NCI-H2196 treated with DMSO at 0.1 percent for 48 hours (cell line): Measurements from ENCODE around the gene VWA3B.
"Not testable (repeated sequence)": the region's sequence is repeated elsewhere in the genome, so short reads cannot be mapped to it uniquely, and the experiment has no call there.

Experiments used
- DNase-seq: peaks from one replicate; lab custom pipeline; 2025; ENCODE audit not compliant: unreplicated experiment; lab: John Stamatoyannopoulos, UW

VWA3B gene

DNA sequence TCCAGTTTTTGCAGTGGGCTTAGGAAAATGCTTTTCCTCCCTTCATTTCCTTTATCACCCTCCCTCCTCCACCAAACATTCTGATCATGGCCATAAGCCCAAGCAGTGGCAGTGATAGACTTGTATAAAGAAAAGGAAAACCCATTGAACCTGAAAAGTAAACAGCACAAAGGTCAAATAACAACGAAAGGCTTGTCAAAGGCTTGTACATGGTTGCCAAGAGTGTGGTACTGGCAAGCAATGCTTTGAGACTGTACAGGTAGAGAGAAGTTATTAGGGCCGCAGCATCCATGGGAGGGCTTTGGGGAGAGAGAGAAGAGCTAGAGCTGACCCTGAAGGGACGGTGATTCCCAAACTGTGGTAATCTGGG, 2.1 kb upstream of the VWA3B start:
- DNase-seq, result peak; percentile 29

DNA sequence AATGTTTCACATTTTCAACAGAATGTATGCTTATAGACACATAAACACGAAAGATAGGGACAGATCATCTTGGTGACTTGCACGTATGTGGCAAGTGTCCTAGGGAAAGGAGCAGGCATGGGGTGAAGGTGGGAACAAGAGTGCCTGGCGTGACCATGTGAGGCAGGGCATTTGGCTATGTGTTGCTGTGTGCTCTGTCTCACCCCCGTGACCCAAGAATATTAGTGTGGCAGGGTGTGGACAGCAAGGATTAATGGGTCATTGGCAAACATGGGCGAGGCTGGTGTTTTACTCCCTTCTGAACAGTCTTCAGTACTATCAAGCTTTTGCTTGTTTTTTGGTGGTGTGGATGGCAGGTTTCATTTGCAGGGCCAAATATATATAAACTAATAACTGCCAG, 1.3 kb upstream of the VWA3B start:
- no peak for DNase-seq

DNA sequence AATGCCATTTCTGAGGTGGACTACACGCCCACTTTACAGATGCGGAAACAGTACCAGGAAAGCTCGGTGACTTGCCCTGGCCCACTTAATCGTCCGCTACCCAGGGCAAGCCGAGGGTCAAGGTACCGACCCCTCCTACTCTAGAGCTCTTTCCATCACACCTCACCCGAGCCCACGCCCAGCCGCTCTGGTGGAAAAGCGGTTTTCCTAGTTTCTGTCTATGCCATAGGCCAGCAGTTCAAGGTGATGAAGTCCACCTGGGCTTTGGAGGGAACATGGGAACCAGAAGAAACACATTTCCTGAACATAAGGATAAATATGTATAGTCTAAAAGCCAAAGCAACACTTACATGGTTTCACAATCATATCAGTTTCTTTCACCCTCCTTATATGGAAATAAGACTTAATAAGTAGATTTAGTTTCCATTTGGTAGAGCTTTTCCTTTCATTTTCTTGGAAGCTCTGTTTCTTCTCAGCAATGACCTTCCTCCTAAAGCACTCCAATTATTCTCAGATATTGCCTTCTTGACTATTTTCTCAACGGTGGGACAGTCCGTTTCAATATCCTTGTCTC, 567 bp downstream of the VWA3B start:
- no peak for DNase-seq

DNA sequence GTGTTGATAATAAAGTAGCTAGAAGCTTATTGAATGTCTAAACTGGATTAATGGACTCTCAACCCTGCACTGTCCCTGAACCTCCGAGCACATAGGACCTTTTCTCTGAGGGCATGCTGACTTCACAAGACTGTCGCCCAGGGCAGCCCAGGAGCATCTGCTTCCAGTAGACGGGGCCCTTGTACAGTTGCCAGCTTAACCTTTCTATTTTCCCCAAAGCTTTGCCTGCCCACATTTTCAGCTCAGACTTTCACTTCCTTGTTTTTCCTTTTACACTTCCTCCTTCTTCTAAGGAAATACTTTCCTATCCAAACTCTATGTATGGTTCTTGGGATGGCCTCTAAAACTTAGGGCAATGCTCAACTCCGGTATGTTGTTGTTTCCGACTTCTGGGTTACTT, 1.3 kb downstream of the VWA3B start:
- DNase-seq, result no peak

DNA sequence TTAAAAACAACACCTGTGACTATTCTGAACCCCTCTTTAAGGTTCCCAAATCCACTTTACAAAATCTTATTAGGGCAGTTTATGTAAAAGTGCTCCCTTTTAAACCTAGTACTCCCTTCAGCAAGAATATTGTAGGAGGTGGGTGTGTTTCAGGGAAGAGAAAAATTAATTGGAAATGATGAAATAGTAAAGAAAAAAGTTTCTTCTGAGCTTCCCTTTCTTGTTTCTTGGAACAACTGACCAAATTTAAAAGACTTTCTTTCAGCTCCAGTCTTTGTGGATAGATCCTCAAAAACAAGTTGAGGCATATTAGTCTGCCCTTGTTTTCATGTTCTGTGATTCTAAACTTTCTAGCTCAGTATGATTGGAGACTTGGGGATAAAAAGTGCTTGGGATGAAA, 3.0 kb downstream of the VWA3B start:
- DNase-seq, result no peak

DNA sequence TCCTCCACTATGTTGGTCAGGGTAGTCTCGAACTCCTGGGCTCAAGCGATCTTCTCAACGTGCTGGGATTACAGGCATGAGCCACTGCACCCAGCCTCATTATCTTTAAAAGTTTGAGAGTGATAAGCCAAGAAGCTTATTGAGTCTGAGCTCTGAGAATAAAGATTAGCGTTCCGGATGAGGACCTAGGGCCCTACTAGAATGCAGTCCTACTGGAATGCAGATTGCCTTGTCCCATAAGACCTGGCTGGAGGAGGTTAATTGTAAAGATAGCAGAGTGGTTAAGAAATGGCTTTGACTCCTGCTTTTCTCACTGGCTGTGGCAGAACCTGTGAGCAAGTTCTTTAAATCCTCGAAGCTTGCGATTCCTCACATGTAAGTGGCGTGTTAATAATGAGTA, 4.0 kb downstream of the VWA3B start:
- no peak for DNase-seq

DNA sequence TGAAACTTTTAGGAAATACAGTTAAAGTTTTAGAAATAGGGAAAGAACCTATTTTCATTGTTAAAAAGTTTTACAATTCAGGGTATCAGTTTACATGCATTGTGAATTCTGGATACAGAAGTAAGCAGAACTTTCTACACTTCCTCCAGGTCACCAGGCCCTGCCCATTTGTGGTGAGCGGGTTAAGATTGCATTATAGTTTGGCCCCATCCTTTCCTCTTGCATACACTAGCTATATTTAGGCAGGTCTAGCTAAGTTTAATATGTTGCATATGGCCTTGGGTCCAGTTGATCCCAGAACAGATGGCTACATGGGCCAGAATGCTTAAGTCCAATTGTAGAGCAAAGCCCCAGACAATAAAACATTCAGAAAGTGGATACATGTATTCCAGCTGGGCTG, 4.8 kb downstream of the VWA3B start:
- no peak for DNase-seq

DNA sequence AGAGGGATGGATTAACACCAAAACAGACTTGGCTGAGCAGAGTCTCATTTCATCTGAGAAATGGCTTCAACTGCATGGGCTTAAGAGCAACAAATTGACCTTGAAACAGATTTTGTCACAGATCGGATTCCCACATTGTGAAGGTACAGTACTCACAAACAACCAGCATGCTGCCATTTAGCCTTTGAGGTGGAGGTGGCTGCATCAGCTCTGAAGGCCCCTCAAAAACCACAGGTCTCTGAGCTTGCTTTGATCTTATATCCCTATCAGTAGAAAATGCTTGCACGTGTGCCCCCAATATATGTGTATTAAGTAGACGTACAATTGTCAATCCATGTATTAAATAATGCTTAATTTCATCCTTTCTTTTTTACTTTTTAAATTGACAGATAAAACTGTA, 6.2 kb downstream of the VWA3B start:
- DNase-seq, result no peak

DNA sequence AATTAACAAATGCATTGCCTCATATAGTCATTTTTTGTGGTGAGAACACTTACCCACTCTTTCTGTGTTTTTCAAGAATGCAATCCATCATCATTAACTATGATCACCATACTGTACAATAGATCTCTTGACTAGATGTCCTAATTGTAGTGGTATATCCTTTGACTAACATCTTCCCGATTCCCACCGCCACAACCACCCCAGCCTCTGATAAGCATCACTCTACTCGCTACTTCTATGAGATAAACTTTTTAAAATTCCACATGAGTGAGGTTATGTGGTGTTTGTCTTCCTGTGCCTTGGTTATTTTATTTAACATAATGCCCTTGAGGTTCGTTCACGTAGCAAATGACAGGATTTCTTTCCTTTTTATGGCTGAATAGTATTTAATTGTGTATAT, 6.6 kb downstream of the VWA3B start:
- DNase-seq, result no peak

DNA sequence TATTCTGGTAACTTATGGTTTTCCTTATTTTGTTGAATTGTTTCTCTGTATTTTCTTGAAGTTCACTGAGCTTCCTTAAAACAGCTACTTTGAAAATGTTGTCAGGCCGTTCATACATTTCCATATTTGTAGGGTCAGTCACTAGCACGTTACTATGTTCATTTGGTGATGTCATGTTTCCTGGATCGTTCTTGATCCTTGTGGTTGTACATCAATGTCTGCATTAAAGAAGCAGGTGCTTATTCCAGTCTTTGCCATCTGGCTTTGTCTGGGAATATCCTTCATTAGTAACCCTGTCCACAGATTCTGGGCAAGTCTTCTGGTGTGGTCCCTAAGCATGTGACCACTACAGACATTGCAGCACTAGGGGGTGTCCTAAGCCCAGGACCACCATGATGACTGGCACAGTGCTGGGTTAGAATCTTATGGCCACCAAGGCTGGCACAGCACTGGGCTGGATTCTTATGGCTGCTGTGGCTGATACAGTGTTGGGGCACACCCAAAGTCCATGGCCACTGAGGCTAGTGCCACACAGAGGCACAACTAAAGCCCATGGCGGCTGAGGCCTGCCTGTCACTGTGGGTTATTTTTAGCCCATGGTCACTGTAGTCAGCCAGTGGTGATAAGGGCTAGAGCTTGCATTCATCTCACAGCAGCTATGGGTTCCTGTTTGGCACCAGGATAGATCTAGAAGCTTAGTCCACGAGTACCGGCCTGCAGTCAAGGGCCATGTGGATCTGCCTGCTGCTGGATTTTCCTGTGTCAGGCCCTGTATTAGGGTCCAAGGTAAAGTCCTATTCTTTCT, 13.2 kb downstream of the VWA3B start:
- DNase-seq, result no peak

DNA sequence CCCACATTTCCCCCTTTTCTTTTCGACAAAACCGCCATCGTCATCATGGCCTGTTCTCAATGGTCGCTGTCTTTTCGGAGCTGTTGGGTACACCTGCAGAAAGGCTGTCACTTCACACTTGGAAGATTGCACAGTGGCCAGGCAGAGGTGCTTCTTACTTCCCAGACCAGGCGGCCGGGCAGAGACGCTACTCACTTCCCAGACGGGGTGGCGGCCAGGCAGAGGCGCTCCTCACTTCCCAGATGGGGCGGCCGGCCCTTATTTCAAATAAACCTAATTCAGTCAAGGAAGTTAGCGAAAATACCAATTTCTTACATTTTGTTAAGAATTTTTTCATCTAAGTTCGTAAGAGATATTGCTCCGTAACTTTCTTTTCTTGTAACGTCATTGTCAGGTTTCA, 15.3 kb downstream of the VWA3B start:
- not testable (repeated sequence) for DNase-seq

DNA sequence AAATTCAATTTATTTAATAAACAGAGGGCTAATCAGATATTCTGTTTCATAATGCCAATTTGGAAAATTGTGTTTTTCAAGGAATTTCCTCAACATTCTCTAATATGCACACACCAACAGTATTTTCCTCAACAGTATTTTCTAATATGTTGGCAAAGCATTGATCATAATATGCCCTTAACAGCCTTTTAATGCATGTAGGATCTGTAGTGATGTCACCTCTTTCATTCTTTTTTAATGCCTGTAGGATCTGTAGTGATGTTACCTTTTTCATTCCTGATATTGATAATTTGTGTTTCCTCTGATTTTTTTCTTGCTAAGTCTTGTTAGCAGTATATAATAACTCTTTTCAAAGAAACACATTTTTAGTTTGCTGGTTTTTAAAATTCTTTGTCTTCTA, 15.9 kb downstream of the VWA3B start:
- no peak for DNase-seq

DNA sequence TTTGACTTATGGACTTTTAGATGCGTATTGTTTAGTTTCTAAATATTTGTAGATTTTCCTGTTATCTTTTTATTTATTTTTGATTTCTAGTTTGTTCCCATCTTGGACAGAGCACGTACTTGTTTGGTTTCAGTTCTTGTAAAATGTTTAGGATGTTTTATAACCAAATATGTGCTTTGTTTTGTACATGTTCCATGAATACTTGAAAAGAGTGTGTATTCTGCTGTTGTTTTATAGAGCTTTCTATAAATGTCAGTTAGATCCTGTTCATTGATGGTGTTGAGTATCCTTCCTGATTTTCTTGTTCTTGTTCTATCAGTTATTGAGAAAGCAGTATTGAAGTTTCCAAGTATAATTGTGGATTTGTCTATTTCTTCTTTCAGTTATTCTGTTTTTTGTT, 21.1 kb downstream of the VWA3B start:
- DNase-seq, result no peak

DNA sequence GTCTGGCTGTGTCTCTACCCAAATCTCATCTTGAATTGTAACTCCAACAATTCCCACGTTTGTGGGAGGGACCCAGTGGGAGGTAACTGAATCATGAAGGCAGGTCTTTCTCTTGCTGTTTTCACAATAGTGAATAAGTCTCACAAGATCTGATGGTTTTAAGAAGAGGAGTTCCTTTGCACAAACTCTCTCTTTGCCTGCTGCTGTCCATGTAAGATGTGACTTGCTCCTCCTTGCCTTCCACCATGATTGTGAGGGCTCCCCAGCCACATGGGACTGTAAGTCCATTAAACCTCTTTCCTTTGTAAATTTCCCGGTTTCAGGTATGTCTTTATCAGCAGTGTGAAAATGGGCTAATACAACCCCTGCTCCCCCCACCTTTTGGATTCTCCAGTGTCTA, 23.8 kb downstream of the VWA3B start:
- no peak for DNase-seq

DNA sequence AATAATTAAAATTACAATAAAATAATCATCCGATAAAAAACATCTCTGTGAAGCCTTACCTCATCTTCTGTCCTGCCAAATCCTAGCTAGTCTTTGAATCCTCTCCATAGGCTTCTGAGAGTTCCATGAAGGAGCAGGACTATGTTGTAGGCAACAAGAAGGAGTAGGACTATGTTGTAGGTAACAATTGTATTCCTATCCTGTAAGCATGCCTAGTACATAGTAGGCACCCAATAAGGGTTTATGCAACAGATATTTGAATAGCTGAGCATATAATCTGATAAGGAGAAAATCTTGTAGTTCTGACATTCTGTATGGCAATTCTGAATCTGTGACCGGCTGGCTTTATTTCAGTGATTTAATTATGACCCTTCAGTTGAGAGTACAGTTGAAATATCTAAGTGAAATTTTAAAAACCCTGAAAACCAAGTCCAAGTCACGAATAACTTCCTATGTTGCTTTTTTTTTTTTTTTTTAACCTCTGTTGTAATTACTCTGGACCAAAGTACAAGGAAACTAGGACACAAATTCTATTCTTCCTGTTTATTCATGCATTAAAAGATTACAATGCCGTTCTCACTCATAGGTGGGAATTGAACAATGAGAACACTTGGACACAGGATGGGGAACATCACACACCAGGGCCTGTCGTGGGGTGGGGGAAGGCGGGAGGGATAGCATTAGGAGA, 27.8 kb downstream of the VWA3B start:
- no peak for DNase-seq

DNA sequence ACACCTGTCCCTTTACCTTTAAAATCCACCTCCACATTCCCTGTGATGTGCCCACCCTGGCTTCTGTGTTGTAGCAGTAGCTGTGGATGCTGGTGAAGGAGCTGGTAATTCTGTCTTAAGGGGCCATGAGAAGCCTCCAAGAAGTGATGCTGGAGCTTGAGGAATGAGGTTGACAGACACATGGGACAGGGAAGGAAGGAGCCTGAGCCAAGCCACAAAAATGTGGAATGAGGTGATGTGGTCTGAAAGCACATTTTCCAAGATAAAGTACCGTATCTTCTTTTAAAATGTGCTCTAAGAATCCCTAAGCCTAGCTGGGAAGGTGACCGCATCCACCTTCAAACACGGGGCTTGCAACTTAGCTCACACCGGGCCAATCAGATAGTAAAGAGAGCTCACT, 31.2 kb downstream of the VWA3B start:
- DNase-seq, result no peak

DNA sequence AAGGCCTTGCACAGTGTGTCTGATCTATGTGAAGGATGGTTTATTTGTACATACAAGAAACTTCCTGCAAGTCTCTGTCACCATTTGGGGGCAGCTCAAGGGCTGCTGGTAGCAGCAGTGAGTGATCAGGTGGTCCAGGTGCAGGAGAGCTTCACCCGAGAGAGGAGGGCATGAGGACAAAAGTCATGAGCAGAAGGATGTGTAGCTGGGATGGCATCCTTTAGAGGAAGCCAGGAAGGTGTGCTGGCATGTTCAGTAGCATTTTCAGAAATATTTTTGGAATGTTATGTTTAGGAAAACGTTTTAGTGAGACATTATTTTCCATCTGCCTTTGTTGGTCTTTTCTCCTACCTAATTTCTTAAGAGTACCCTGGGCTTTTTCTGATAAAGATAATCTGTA, 31.9 kb downstream of the VWA3B start:
- no peak for DNase-seq

DNA sequence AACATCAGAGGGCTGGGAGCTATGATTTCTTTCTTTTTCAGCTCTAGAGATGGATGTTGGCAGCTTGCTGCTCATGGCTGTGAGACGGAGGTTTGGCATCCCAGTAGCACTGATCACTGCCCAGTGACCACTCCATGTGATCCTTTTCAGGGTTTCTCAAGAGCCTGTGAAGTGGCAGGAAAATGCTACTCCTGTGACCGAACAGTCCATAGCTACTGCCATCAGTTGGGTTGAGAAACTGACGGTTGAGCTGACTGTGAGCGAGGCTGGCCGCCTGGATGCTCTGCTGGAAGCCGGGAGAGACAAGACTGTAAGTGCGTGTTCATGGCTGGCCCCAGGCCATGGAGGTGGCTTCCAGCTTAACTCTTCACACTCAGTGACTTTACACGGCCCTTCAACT, 34.2 kb downstream of the VWA3B start:
- no peak for DNase-seq

DNA sequence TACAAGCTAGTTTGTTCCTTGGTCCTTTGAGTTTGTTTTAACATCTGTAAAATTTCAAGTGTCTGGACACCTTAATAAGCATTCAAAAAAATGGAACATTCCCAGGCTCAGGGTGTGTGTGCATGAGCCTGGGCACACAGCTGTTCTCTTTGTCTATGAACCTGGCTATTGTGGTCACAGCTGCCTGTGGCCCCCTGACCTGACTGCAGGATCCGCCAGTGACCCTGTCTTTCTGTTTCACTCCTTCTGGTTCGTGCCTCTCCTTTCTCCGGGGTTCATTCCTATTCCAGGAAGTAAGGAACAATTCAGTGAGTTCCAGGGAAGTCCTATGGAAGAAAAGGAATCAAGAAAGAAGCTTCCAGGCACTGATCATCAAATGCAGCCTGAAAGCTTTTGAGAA, 35.6 kb downstream of the VWA3B start:
- DNase-seq, result no peak

DNA sequence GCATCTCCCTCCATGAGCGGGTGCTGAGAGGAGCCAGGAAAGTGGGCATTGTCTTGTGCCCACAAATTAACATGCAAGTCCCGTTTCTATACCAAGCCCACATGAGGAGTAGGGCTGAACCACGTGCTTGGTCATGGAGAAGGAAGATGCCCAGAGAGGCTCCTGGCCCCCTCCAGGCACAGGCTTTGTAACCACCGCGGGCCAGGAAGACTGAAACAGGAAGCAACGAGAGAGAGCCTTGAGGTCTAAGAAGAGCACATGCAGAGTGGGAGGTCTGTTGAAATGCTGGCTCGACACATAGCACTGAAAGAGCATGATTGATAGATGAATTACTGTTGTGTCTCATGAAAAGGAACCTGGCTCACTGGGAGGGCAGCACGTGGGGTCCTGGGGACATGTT, 36.3 kb downstream of the VWA3B start:
- no peak for DNase-seq

DNA sequence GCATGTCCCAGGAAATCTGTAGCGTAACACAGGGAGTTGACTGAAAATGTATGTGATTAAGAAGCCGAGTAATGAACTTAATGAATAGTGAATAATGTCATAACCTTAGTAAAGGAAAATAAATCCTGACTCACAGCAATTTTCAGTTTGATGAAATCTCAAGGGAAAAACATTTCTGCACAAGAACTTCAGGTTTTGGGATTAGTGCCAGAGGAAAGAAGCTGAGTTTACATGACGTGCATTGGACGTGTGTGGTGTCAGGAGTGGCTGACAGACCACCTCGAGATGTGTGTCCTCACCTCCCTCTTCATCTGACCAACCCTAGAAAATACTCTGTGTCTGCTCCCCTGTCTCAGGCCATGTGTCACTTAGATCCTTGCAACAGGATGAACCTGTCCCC, 39.1 kb downstream of the VWA3B start:
- DNase-seq, result no peak

DNA sequence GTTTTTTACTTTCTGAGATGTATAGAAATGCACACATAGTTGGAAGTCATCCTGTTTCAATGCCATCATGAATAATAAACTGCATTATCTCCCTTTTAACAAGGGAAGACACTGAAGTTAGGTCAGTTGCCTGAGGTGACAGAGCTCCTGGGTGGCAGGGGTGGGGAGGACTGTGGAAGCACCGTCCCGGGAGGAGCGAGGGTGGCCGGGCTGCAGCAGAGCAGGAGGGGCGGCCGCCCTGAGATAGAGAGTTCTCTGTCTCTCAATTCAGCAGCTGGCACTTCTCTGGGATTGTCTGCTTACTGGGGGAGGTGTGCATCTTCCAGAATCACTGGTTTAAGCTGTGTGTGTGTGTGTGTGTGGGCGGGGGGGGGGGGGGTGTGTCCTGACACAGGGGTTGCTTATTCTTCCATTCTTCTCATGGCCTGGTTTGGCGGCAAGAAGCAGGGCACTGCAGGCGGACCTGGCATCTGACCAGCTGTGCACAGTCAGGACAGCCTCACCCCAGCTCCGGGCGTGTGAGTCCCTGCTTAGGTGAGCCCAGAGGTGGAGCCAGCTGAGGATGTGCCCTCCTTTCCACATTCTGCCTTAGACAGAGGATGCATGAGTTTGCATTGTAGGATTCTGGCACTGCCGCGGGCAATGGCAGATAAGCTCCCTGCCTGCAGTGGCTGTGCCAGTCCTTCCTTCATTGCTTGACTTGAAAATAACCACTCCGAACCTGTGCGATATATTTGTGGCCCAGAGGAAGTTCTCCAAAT, 40.4 kb downstream of the VWA3B start:
- no peak for DNase-seq
